Activated CD4-positive, alpha-beta T cell treated with anti-CD3 and anti-CD28 coated beads, Interleukin-2, amount 50 U/mL, for 48 hours (primary cell): Measurements from ENCODE around the gene ITPK1.

Source experiments
- DNase-seq, 2 experiments: peaks; one replicate each; pipeline ENCODE4 v3.0.0-alpha.2; 2020

The ITPK1 gene

DNA sequence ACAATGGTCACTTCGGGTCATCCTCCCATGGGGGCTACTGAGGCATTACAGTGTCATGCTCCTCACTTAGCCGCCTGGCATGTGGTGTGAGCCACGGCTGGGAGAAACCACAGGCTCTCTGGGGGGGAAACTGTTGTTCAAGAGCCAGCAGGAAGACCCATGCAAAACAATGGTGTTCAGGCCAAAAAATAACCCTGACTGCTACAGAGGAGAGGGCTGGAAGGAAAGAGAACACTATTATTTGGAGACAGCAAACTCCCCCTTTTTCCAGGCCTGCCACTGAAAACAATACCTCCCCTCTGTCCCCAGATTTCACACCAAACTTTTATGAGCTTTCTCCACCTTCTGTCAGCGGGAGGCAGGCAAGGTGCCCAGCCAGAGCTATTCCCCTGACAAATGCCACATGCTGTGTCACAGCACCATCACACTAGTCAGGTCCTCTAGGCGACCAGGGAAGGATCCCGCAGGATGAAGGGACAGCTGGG lies 109.1 kb downstream of the ITPK1 start:
- DNase-seq: no peak

DNA sequence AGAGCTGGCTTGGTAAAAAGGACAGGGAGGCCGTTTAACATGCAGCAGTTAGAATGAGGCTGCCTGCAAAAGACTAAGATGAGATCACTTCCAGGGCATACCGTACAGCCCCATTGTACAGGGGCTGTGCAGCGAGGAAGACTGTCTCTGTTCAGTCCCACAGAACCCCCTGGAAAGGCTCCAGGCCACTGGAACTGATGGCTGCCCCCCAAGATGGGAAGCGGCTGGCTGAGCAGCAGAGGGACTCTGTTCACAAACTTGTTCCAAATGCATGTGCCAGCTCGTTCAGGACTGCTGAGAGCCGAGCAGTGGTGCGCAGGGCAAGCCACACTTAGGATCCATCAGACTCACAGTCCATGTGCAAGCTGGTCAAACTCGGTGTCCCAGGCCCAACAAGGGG lies 109.9 kb downstream of the ITPK1 start:
- DNase-seq: no peak

DNA sequence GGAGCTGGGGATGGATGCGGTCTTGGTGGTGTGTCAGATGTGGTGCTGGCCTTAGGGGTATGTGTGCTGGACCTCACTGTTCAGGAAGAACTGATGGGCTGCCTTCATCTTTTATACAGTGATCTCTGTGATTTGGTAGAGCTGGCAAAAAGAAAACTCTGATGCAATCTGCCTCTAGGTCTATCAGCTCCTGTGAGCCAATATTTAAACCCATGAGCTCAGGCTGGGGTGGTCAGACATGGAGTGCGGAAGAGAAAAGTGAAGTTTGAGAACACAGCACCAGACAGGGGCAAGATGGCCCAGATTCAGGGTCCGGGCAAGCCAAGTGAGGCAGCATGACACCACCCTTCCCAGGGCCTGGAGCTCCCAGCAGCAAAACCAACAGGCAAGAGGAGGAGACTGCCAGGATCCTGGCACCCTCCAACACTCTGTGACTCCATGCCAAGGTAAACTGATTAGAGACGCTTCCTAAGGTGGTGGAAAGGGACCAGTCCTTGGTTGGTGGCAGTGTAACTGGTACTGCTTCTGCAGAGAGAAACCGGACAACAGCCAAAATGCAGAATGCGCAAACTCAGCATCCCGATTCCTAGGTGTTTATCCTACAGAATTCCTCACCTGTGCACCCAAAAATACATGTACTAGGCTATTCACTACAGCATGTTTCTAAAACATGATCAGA lies 110.5 kb downstream of the ITPK1 start:
- no peak for DNase-seq

DNA sequence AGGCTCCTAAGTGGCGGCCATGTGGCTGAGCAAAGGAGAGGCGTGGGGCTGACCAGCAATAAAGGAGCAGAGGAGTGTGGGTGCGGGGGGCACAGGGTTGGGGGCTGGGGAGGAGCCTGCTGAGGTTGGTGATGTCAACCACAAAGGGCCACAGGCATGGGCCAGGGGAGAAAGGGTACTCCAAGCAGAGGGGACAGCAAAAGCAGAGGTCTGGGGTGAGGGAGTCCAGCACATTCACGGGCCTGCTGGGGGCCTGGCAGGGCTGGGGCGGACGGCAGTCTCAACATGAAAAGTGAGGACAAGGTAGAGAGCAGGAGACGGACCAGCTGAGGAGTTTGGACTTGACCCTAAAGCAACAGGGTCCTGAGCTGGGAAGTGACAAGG lies 111.0 kb downstream of the ITPK1 start:
- DNase-seq: no peak

DNA sequence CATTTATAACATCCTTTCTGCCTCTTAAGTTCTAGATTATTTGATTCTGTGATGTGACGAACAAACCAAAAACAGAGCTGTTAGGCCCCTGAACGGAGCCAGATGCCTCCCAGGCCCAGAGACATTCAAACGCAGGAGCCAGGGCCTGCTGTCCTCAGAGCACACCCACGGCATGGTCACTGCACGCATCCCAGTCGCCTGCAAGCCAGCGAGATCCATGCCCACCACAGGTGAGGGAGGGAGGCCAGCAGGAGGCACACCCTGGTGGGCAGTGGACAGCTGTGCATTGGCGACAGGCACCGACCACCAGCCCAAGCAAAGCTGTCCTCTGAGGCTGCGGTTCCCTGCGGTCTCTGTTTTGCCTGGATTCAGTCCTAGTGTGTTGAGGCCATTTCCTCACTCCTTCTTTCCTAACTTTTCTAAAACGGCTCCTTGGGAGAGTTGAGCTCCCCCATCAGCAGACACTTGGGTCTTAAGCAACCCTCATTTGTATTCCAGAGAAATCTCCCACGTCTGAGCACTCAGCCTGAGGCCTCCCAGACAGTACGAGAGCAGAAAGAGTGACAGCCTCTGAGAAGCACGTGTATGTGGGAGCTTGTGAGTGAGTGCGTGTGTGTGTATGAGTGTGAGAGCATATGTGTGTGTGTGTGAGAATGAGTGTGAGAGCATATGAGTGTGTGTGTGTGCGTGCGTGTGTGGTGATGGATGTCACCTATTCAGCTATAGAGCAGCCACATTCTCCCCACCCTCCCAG lies 111.6 kb downstream of the ITPK1 start:
- DNase-seq: no peak

DNA sequence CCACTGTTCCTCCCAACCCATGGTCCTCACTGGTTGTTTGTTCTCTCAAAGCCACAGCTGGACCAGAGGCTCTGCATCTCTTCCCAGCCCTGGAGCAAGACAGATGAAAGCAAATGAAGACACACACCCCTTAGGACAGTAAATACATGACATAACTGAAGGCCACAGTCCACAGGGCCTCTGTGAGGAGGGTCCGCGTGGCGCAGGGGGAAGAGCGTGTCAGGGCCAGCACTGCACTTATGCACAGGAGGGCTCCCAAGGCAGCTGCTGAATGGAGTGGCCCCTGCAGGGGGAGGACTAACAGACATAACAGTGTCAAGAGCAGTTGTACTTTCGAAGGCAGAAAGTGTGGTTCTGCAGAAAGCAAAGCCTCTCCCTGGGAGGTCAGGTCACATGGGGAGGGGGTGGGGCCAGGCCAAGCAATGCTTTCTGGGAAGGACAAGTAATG lies 112.8 kb downstream of the ITPK1 start:
- no peak for DNase-seq

DNA sequence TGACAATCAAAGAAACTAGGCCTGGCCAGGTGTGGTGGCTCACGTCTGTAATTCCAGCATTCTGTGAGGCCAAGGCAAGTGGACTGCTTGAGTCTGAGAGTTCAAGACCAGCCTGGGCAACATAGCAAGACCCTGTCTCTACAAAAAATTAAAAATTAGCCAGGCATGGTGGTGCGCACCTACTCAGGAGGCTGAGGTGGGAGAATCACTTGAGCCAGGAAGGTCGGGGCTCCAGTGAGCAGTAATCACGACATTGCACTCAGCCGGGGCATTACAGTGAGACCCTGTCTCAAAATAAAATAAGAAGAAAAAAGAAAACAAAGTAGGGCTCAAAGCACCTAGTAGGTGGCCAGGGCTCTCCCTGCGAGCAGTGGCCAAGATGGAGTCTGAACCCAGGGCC lies 113.7 kb downstream of the ITPK1 start:
- DNase-seq: no peak

DNA sequence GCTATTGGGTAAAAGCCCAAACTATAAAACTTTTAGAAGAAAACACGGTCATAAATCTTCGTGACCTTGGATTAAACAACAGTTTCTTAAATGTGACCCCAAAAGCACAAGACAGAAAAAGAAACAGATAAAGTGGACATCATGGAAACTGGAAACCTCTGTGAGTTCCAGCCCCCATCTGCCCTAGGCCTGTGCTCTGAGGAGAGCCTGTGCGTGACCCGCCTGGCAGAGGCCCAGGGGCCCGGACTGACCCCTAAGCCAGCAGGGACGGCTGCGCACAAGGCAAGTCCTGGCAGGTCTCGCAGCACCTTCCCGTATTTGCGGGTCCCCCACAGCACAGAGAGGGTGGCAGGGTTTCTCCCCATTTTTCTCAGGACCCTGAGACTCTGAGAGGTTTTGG lies 116.8 kb downstream of the ITPK1 start:
- DNase-seq: no peak

DNA sequence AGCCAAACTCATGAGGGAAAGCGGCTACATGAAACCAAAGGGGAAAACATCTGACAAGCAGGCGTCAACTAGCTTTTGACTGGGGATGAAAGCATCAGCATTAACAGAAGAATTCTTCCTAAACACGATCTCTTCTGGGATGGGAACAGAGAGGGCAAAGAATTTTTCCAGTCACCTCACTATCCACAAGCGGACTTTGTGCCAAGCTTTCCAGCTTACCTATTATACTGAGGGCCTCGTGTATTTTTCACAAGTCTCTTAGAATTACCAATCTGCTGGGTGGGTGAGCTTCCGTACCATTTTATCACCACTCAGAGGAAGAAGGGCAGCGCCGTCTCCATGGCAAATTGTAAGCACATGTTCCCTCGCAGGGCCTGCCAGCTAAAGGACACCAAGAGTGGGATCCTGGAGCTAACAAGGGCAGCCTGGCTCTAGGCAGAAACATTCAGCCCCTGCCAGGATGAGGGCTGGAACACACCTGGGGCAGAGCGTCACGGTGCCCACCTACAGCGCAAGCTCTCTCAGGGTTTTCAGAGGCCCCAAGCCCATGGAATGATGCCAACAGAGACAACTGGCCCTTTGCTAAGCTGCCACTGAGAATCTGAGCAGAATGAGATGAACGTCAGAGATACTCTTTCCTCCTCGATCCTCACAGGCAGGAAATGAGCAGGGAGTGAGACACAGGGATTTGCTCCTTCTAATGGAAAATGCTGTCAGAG lies 118.2 kb downstream of the ITPK1 start:
- DNase-seq: no peak

DNA sequence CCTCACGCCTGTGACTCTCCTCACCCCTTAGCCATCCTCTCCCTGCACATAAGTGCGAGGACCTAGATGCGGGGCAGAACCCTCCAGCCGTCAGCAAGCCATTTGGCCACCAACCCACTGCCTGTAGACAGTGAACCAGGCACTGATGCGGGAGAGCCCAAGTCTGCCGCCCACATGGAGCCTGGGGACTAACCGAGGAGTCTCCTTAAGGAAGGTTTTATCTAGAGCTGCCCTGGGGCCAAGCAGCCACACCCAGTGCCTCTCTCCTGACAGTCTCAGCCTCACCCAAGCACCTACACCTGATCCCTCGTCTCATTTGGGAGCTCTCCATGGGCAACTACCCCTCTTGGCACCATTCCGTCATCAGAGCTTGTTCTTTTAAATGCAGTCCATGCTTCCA lies 120.1 kb downstream of the ITPK1 start:
- DNase-seq: no peak

DNA sequence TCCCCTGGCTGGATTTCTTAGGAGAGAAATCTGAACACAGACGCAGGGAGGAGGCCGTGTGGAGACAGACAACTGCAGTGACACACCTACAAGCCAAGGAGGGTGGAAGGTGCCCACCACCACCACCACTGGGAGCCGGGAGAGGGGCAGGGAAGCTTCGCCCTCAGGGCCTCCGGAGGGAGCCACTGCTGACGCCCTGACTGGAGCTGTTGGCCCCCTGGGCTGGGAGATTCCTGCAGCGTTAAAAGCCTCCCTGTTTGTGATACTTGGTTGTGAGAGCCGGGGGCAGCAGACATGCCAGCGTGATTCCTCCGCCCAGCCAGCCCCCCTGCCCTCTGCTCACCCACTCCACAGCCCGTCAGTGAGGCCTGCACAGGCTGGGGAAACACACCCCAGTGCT lies 120.8 kb downstream of the ITPK1 start:
- no peak for DNase-seq

DNA sequence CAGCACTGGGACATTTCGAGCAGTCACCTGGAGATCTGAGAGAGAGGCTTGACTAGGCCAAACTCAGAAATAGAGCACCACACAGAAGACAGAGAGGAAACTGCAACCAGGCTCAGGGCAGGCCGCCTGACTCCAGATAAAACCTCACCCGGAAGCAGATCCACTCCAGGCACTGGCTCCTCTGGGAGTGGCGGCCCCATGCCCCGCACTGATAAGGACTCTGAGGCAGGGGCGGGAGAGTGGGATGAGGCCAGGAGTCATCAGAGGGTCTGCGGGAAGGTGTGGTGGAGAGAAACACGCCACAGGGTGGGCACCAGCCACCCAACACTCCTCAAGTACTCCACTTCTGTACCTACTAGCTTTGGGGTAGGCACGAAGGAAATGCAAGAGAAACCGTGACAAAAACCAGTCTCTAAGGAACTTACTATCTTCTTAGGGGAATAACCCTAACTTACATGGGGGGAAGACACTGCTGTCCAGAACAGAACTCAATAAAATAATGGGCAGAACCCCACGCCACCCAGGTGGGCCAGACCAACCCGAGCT lies 121.5 kb downstream of the ITPK1 start:
- DNase-seq: no peak

DNA sequence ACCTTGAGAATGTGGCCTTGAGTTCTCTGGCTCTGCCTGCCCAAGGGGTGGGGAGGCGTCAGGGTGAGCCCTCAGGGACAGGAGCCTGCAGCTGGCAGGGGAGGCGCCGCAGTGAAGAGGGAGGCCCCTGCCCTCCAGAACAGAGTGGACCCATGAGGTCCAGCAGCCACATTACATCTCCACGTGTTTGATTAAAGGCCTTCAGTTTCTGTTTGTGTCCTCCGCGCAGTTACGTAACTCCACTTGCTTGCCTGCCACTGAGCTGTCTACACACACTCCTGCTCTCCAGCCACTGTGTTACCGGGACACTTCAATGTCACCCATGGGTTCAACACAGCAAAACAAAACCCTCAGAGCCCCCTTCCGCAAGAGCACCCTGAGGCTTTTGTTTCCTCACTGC lies 122.4 kb downstream of the ITPK1 start:
- no peak for DNase-seq

DNA sequence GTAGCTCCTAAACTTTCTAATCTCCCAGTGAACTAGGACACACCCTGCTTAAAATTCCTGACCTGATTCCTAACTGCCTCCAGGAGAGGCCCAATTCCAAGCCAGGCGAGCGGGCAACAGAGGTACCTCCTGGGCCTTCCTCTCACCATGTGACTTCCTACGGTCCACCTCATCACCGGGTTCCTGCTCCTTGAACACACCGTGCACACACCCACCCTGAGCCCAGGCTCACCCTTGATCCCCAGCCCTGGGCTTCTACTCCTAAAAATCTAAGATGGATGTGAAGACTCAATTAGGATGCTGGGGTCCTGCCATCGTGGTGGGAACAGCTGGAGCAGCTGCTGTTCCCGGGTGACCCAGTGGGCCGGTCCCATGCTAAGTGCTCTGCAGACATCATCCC lies 124.2 kb downstream of the ITPK1 start:
- no peak for DNase-seq

DNA sequence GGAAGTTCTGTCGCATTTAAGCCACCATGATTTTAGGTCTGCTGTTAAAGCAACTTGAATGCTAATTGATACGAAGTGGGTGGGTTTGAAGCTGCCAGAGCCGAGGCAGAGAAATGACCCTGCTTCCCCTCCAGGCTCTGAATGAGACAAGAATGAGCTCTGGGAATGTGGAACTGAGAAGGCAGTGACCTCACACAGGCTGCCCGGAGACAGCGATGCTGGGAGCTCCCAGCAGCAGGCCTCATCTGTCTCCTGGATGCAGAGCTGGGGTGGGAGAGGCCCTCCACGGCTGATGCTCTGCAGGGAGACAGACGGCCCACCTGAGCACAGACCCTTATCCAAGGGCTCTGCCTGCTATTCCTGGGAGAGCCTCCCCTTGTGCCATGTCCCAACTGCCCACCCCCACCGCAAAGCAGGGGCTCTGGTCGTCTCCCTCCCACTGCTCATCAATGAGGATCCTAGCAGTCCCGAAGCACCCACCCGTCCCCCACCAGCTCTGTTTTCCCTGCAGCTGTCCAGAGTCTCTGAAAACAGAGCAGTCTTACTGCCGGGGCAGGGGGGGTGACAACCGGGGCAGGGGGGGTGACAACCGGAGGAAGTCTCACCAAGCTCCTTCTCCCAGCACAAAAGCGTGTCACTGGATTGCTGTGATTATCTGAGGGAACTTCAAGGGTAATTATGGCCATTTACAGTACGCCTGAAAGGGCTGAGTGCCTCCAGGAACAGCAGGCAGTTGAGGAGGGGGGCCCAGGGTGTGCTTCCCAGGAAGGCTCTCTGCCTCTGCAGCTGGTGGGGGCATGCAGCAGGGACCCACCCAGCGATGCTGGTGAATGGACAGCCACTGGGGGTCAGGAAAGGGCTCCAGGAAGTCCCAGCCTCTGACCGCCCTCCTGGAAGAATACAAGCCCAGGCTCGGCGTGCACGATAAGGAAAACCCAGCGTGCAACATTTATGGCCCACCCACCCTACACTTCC lies 125.0 kb downstream of the ITPK1 start:
- DNase-seq: no peak

DNA sequence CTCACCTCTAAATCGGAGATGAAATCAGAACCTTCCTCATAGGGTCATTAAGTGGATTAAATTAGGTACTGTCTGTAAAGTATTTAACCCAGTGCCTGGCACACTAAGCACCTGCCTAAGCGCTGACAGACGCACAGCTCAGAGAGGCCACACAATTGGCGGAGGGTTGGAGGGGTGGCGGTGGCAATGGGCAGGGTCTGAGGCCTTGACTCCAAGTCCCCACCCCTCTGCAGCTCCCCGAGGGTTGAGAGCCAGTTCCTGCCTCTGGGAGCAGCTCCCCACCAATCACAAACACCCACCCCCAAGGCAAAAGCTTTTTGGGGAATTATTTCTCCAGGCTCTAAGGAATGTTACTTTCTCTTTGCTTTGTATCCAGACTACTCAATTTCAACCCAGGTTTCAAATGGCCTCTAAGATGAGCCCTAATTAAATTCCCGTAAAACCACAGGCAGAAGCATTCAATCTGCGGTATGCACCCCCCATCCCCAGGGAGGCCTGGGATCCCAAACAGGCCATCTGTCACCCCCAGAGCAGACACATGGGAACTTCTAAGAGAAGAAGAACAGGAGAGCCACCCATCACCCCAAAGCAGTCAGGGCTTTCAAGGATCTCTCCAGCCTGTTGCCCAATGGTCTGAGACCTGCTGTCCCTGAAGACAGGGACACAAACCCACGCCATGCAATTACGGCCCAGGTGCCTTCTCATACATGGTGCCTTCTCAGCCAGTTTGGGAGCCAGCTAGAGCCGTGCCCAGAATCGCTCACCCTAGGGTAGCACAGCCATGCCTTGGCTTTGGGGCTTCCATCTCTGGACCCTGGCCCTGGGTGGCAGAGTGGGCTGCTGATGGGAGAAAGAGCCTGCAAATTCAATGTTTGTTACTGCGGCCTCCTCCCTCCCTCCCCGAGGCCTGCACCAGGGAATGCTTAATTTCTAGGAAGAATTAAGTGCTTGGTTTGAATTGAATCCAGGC lies 126.7 kb downstream of the ITPK1 start:
- no peak for DNase-seq

DNA sequence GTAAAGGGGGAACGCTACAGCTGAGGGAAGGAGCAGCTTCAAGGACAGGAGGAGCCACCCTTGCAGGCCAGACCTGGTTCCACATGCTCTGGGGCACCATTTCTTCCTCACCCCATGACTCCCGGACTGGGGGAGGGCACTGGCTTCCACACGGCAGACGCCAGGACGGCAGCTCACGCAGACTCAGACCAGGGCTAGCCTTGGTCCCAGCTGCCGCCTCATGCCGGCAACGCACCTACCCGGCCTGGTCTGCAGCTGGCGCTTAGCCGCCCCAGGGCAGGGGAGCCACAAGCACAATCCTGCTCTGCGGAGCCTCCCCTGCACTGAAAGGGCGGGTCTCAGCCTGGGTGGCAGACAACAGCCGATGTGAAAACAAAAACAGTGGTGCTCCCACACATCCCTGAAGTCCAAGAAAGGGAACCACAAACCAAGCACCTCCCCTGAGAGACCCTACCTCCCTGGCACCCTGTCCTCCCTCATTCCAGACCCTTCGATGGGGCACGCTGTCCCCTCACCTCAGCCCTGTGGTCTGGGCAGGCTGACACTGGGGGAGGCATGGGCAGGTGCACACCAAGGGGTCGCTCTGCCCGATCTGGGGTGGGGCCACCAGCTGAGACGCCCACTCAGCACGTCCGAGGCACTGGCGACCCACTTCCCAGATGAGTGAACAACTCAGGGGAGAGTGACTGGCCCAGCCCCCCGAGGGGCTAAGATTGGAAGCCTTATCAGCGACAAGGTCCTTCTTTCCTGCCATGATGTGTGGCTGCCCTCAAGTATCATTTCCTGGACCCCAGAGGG lies 127.8 kb downstream of the ITPK1 start:
- DNase-seq: no peak

DNA sequence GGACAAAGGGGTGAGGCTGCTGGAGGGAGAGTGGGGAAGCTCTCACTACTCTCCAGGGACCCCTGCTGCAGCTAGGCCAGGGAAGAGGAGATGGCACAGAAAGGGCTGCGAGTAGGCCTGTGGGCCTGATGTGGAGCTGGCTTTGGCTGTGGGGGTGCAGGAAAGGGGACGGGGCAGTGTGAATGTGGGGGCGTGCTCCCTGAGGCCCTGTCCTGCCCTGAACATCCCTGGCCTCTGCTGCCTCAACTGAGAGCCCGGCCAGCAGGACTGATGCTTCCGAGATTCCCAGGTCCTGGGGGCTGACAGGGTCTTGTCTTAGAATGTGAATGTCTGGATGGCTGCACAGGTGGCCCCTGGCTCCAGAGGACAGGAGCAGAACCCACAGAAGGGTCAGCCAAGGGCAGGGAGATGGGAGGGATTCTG lies 128.6 kb downstream of the ITPK1 start:
- DNase-seq: no peak

DNA sequence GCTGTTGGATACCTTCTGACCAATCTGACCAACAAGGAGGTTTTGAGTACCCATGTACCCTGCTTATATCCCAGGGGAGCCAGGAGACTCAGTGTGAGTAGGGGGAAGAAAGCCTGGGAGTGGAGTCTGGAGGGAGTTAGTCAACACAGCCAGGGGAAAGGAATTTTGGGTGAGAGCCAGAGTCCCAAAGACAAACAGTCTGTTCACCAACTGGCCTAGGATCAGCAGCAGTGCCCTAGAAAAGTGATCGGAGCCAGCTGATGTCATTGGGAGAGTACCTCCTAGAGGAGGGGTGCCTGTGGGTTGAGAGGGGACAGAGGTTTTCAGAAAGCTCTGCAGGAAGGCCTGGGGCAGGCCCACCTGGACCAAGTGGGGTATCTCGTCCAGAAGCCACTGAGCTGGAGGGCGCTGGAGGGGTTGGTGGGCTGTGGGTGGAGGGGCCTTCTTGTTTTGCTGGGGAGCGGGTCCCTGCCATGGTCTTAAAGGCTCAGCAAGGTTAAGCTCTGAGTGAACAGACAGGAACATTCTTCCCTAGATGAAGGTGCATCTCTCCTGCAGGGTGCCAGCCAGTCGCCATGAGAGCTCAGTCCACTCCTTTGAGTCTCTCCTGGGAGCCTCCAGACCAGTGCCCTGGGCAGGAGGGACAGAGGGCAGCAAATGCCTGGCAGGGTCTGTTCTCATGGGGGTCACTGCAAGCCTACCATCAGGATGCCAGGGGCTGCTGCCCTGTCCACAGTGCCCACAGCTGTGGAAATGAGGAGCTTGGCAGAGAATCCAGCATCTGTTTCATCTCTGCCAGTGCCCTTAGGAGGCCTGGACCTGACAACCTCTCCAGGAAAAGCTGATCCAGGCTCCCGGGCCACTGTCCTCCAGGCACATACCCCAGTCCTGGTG lies 129.2 kb downstream of the ITPK1 start:
- no peak for DNase-seq
